ENCODE results near the gene ITGB3.
"Not testable (repeated sequence)": the region's sequence is repeated elsewhere in the genome, so short reads cannot be mapped to it uniquely, and the experiment has no call there.

ITGB3 gene

GRCh38 chr17:47223460-47223859, 30.2 kb upstream of the ITGB3 start:
- no peak for DNase-seq

GRCh38 chr17:47224077-47224476, 29.6 kb upstream of the ITGB3 start:
- not testable (repeated sequence) for DNase-seq

- DNase-seq: no peak
Observed at GRCh38 chr17:47224966-47225365, 28.7 kb upstream of the ITGB3 start.

- no peak for DNase-seq
Observed at GRCh38 chr17:47225436-47225858, 28.2 kb upstream of the ITGB3 start.

GRCh38 chr17:47225911-47226688, 27.5 kb upstream of the ITGB3 start:
- DNase-seq: no peak

- DNase-seq: no peak
Observed at GRCh38 chr17:47227862-47228261, 25.8 kb upstream of the ITGB3 start.

GRCh38 chr17:47229535-47230443, 23.8 kb upstream of the ITGB3 start:
- peak; percentile 57 for DNase-seq

GRCh38 chr17:47230864-47231263, 22.8 kb upstream of the ITGB3 start:
- no peak for DNase-seq

- DNase-seq: no peak
Observed at GRCh38 chr17:47231334-47231733, 22.3 kb upstream of the ITGB3 start.

GRCh38 chr17:47231866-47232265, 21.8 kb upstream of the ITGB3 start:
- DNase-seq: no peak

GRCh38 chr17:47232465-47232864, 21.2 kb upstream of the ITGB3 start:
- DNase-seq: no peak

- no peak for DNase-seq
Observed at GRCh38 chr17:47235506-47235905, 18.1 kb upstream of the ITGB3 start.

- DNase-seq: no peak
Observed at GRCh38 chr17:47235923-47236322, 17.7 kb upstream of the ITGB3 start.

GRCh38 chr17:47237841-47238240, 15.8 kb upstream of the ITGB3 start:
- DNase-seq: no peak

GRCh38 chr17:47238321-47239010, 15.2 kb upstream of the ITGB3 start:
- DNase-seq: no peak

GRCh38 chr17:47239619-47239966, 14.0 kb upstream of the ITGB3 start:
- no peak for DNase-seq

GRCh38 chr17:47239967-47240651, 13.5 kb upstream of the ITGB3 start:
- no peak for DNase-seq

- DNase-seq: no peak
Observed at GRCh38 chr17:47240806-47241205, 12.8 kb upstream of the ITGB3 start.

GRCh38 chr17:47242648-47243047, 11.0 kb upstream of the ITGB3 start:
- DNase-seq: no peak

- no peak for DNase-seq
Observed at GRCh38 chr17:47243737-47244598, 9.7 kb upstream of the ITGB3 start.

- no peak for DNase-seq
Observed at GRCh38 chr17:47244697-47245096, 8.9 kb upstream of the ITGB3 start.

- DNase-seq: no peak
Observed at GRCh38 chr17:47246120-47246519, 7.5 kb upstream of the ITGB3 start.
